ENCODE data around the gene DISC1.
A peak's percentile ranks its signal among the peaks of the same experiment; 100 is the strongest.
"Not testable (repeated sequence)": the region's sequence is repeated elsewhere in the genome, so short reads cannot be mapped to it uniquely, and the experiment has no call there.

Gene DISC1

GRCh38 chr1:231613419-231614349 is 12.9 kb upstream of the DISC1 start:
- no peak overlapping the region for H3K4me3 ChIP-seq (ENCODE audit: low read depth, low read length)
- DNase-seq (ENCODE audit: low read depth) = no peak
- no peak for TF ChIP-seq CTCF (conservative IDR thresholded peaks at IDR 0.05; ENCODE audit: low read depth, low read length)

DNA sequence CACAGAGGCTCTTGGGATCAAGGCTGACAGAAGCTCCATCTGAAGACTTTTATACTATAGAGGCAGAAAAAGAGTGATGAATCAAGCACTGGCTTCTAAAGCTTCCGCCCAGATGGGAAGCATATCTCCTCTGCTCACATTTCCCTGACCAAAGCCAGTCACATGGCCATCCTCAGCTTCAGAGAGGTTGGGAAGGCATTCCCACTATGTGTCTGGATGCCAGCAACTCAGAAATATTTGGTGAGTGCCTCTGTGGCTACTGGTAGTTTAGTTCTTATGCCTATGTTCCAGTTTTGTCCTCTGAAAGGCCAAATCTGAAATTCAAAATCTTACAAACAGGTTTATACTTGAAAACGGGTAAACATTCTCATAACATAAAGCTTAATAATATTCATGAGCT is 9.9 kb upstream of the DISC1 start:
- no peak for DNase-seq (ENCODE audit: low read depth)
- no peak for TF ChIP-seq CTCF (conservative IDR thresholded peaks at IDR 0.05; ENCODE audit: low read depth, low read length)
- H3K4me3 ChIP-seq (ENCODE audit: low read depth, low read length) = no peak overlapping the region

DNA sequence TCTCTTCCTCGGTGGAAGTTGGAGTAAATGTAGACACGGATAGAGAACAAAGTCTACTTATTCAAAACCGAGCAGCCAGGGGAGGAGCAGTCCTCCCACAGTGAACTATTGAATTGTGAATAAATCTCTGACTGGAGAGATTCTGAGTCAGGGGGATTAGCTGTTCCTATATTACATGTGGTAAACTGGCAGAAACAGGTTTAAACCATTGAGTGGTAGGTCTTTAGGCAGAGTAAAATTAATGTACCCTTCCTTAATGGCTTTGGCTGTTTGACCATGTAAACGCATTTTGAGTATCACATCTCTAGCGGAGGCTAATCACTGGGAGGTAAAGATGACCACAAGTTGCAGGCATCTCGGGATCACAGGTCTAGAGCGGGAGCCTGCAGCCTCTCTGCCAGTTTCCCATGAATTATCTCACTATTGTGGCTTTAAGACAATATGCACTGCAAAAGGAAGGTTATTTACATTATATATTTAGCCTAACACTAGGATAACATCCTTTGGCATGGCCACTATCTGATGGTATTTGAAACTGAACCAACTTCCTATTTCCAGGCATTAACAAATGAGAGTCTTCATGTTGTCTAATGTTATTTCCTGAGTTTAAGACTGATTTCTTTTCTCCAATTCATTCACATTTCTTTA is 7.9 kb upstream of the DISC1 start:
- H3K4me3 ChIP-seq (ENCODE audit: low read depth, low read length) = no peak overlapping the region
- no peak for DNase-seq (ENCODE audit: low read depth)
- TF ChIP-seq CTCF (conservative IDR thresholded peaks at IDR 0.05; ENCODE audit: low read depth, low read length) = no peak

- H3K4me3 ChIP-seq (ENCODE audit: low read depth, low read length) = no peak overlapping the region
- no peak for TF ChIP-seq CTCF (conservative IDR thresholded peaks at IDR 0.05; ENCODE audit: low read depth, low read length)
- no peak for DNase-seq (ENCODE audit: low read depth)
These were observed 7.3 kb upstream of the DISC1 start for GRCh38 chr1:231619257-231619634.

- DNase-seq (ENCODE audit: low read depth); H3K4me3 ChIP-seq (ENCODE audit: low read depth, low read length): not testable (repeated sequence)
These were observed 1.5 kb upstream of the DISC1 start for GRCh38 chr1:231625042-231625441.

DNA sequence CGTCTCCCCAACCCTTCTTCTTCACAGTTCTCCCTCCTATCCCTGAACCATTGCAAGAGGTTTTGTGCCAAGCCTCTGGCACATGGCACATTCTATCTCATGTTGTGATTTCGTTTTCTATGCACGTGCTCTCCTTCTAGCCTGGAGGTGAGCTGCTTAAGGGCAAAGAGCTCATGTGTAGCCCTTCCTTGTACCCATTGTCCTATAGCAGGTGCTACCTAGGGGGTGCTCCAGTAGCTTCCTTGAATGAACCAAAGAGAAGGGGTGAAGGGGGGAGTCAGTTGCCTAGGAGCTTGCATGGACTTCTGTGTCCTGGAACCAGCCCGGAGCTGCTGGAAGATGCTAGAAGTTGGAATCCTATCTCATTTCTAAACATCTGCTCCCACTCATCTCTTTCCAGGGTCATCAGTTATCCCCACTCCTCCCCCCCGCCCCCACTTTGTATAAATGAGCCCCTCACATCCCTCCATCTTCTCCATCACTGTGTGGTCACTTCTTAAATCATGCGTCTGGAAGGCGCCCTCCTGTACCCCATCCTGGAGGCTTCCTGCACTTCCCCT is 535 bp upstream of the DISC1 start:
- H3K4me3 ChIP-seq (ENCODE audit: low read depth, low read length) = peak overlapping the region; percentile 82
- no peak for TF ChIP-seq CTCF (conservative IDR thresholded peaks at IDR 0.05; ENCODE audit: low read depth, low read length)
- no peak for DNase-seq (ENCODE audit: low read depth)

GRCh38 chr1:231626951-231627614 is 493 bp downstream of the DISC1 start:
- no peak for TF ChIP-seq CTCF (conservative IDR thresholded peaks at IDR 0.05; ENCODE audit: low read depth, low read length)
- peak; percentile 42 for DNase-seq (ENCODE audit: low read depth)

More at GRCh38 chr1:231626951-231627614, 493 bp downstream of the DISC1 start:
- H3K4me3 ChIP-seq (ENCODE audit: low read depth, low read length) = peak overlapping the region; percentile 82
